Measurements from ENCODE around the gene UBL3. TPM values are rescaled to one million over a fixed set of nuclear protein-coding genes. Genes with fewer than 3 reads are reported as not detected.

Gene UBL3
- polyA plus RNA-seq, 1 experiment = 24.7 TPM

- POLR2A ChIA-PET = no interaction called here
- TF ChIP-seq CTCF (IDR thresholded peaks at IDR 0.05; ENCODE audit: low read depth, low read length) = no peak
- CTCF ChIA-PET = interaction anchor here (1.4 kb wide), 2 partner anchors 10 to 355 kb away, joined by 3 to 4 read pairs; no protein-coding TSS in a partner anchor
- Histone ChIP-seq H3K27ac (ENCODE audit: low read depth, low read length) (no peak overlapping the region), H3K4me3 (ENCODE audit: low read depth, low read length) (no peak overlapping the region), H3K27me3 (ENCODE audit: control insufficient read depth, insufficient read depth, low read length) (no peaks in the 10 kb centered on the region), H3K9me3 (ENCODE audit: control insufficient read depth, insufficient read depth, low read length) (no peaks in the 10 kb centered on the region)
- no peak for DNase-seq (ENCODE audit: low read depth, low spot score)
These were observed 89.9 kb downstream of the UBL3 start for GRCh38 chr13:29760544-29760943.

GRCh38 chr13:29758531-29759114, 91.8 kb downstream of the UBL3 start:
- ChIA-PET CTCF (interaction anchor here (0.9 kb wide), 1 partner anchor 356 kb away, joined by 3 read pairs; no protein-coding TSS in a partner anchor), POLR2A (no interaction called here)
- DNase-seq (ENCODE audit: low read depth, low spot score) = no peak
- no peak overlapping the region for H3K4me3 ChIP-seq (ENCODE audit: low read depth, low read length)
- H3K9me3 ChIP-seq (ENCODE audit: control insufficient read depth, insufficient read depth, low read length) = no peaks in the 10 kb centered on the region
- no peaks in the 10 kb centered on the region for H3K27me3 ChIP-seq (ENCODE audit: control insufficient read depth, insufficient read depth, low read length)
- no peak overlapping the region for H3K27ac ChIP-seq (ENCODE audit: low read depth, low read length)
- TF ChIP-seq CTCF (IDR thresholded peaks at IDR 0.05; ENCODE audit: low read depth, low read length) = no peak

GRCh38 chr13:29756506-29756905, 93.9 kb downstream of the UBL3 start:
- no peak overlapping the region for H3K4me3 ChIP-seq (ENCODE audit: low read depth, low read length)
- H3K27me3 ChIP-seq (ENCODE audit: control insufficient read depth, insufficient read depth, low read length) = no peaks in the 10 kb centered on the region
- no peak overlapping the region for H3K27ac ChIP-seq (ENCODE audit: low read depth, low read length)
- CTCF ChIA-PET = no interaction called here
- H3K9me3 ChIP-seq (ENCODE audit: control insufficient read depth, insufficient read depth, low read length) = no peaks in the 10 kb centered on the region
- TF ChIP-seq CTCF (IDR thresholded peaks at IDR 0.05; ENCODE audit: low read depth, low read length) = no peak
- DNase-seq (ENCODE audit: low read depth, low spot score) = no peak
- POLR2A ChIA-PET = interaction anchor here (0.6 kb wide), 1 partner anchor 19 kb away, joined by 3 read pairs; no protein-coding TSS in a partner anchor

- no peak overlapping the region for H3K27ac ChIP-seq (ENCODE audit: low read depth, low read length)
- POLR2A ChIA-PET = no interaction called here
- CTCF ChIA-PET = interaction anchor here (0.6 to 1.5 kb wide), 3 partner anchors 17 to 378 kb away, joined by 3 to 4 read pairs (median 3); no protein-coding TSS in a partner anchor
These were observed 96.0 kb downstream of the UBL3 start for GRCh38 chr13:29754473-29754806.

More at GRCh38 chr13:29754473-29754806, 96.0 kb downstream of the UBL3 start:
- H3K9me3 ChIP-seq (ENCODE audit: control insufficient read depth, insufficient read depth, low read length) = no peaks in the 10 kb centered on the region
- no peak overlapping the region for H3K4me3 ChIP-seq (ENCODE audit: low read depth, low read length)
- no peaks in the 10 kb centered on the region for H3K27me3 ChIP-seq (ENCODE audit: control insufficient read depth, insufficient read depth, low read length)
- no peak for DNase-seq (ENCODE audit: low read depth, low spot score)
- no peak for TF ChIP-seq CTCF (IDR thresholded peaks at IDR 0.05; ENCODE audit: low read depth, low read length)
